Lower leg skin (tissue), 3 donors: ENCODE measurements around the gene FAM234A.
"Not testable (repeated sequence)": the region's sequence is repeated elsewhere in the genome, so short reads cannot be mapped to it uniquely, and the experiment has no call there.

ENCODE experiments used
- CTCF ChIP-seq, 3 donors: fragments of 450-650 bp; IDR thresholded peaks; one replicate each; pipeline ENCODE4 v1.5.1; 2016; ENCODE audit warnings: antibody characterized with exemption in 3 of 3, mild to moderate bottlenecking in 3 of 3, moderate library complexity in 2 of 3
- POLR2A ChIP-seq, 2 donors: fragments of 450-650 bp; IDR thresholded peaks; one replicate each; pipeline ENCODE4 v1.6.1; 2016 to 2017; ENCODE audit warnings: antibody characterized with exemption in 2 of 2, mild to moderate bottlenecking in 1 of 2, moderate library complexity in 1 of 2

- TF ChIP-seq POLR2A, CTCF (IDR thresholded peaks at IDR 0.05): not testable (repeated sequence)
These were observed 4.3 kb upstream of the FAM234A start for GRCh38 chr16:230351-230750.
